Nephron (organoid): ENCODE data around the gene OR2F1.

ENCODE experiments used
- H3K27ac Mint-ChIP-seq, 3 experiments: 2 replicates each; pipeline ENCODE4 v1.8.0; 2020; ENCODE audit warnings: mixed read lengths in 3 of 3, mild to moderate bottlenecking in 2 of 3, moderate library complexity in 1 of 3
- H3K27me3 Mint-ChIP-seq: 2 replicates; pipeline ENCODE4 v1.8.0; 2021; ENCODE audit warnings: low read depth, mild to moderate bottlenecking, moderate library complexity, mixed read lengths
- H3K36me3 Mint-ChIP-seq: 2 replicates; pipeline ENCODE4 v1.8.0; 2020; ENCODE audit warnings: low read depth, mixed read lengths
- H3K4me1 Mint-ChIP-seq: 2 replicates; pipeline ENCODE4 v1.8.0; 2020; ENCODE audit warnings: mixed read lengths
- H3K4me3 Mint-ChIP-seq, 3 experiments: 2 replicates each; pipeline ENCODE4 v1.8.0; 2020; ENCODE audit warnings: mild to moderate bottlenecking in 3 of 3, mixed read lengths in 3 of 3, moderate library complexity in 2 of 3
- H3K9me3 Mint-ChIP-seq: 2 replicates; pipeline ENCODE4 v1.8.0; 2020; ENCODE audit warnings: mixed read lengths
- CTCF ChIP-seq, 3 experiments: fragments of 200-600 bp; sonication (generic); IDR thresholded peaks; one replicate each; pipeline ENCODE4 v1.5.0; 2021; ENCODE audit warnings: antibody characterized with exemption in 3 of 3; ENCODE audit not compliant: unreplicated experiment in 3 of 3

The OR2F1 gene

GRCh38 chr7:143965280-143965679, 10.6 kb downstream of the OR2F1 start:
- no peaks in the 10 kb centered on the region for H3K36me3 Mint-ChIP-seq
- peaks cover 2% of the 10 kb centered on the region for H3K9me3 Mint-ChIP-seq
- no peak for TF ChIP-seq CTCF (IDR thresholded peaks at IDR 0.05; ENCODE audit: unreplicated experiment in 3 of 3)
- H3K27ac Mint-ChIP-seq, result no peak overlapping the region
- no peaks in the 10 kb centered on the region for H3K4me1 Mint-ChIP-seq
- no peak overlapping the region for H3K4me3 Mint-ChIP-seq
- peaks cover 6% of the 10 kb centered on the region for H3K27me3 Mint-ChIP-seq

DNA sequence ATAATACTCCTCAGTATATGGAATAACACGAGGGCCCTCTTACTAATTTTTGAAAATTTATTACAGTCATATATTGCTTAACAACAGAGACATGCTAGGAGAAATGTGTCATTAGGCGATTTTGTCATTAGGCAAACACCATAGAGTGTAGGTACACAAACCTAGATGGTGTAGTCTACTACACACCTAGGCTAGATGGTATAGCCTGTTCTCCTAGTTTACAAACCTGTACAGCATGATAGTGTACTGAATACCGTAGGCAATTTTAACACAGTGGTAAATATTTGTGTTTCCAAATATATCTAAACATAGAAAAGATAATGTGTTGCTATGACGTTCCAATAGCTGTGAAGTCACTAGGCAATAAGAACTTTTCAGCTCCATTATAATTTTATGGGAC, 12.8 kb downstream of the OR2F1 start:
- no peak for TF ChIP-seq CTCF (IDR thresholded peaks at IDR 0.05; ENCODE audit: unreplicated experiment in 3 of 3)
- no peak overlapping the region for H3K4me3 Mint-ChIP-seq
- peaks cover 2% of the 10 kb centered on the region for H3K9me3 Mint-ChIP-seq
- peaks cover 6% of the 10 kb centered on the region for H3K27me3 Mint-ChIP-seq
- no peak overlapping the region for H3K27ac Mint-ChIP-seq
- no peaks in the 10 kb centered on the region for H3K4me1 Mint-ChIP-seq
- H3K36me3 Mint-ChIP-seq, result no peaks in the 10 kb centered on the region

GRCh38 chr7:143973870-143974416, 19.3 kb downstream of the OR2F1 start:
- Mint-ChIP-seq H3K4me1 (no peaks in the 10 kb centered on the region), H3K4me3 (no peak overlapping the region), H3K36me3 (no peaks in the 10 kb centered on the region), H3K9me3 (peaks cover 2% of the 10 kb centered on the region), H3K27me3 (peaks cover under 1% of the 10 kb centered on the region), H3K27ac (no peak overlapping the region)
- no peak for TF ChIP-seq CTCF (IDR thresholded peaks at IDR 0.05; ENCODE audit: unreplicated experiment in 3 of 3)

- Mint-ChIP-seq H3K9me3 (peaks cover 2% of the 10 kb centered on the region), H3K4me1 (no peaks in the 10 kb centered on the region), H3K36me3 (no peaks in the 10 kb centered on the region), H3K4me3 (no peak overlapping the region), H3K27me3 (no peaks in the 10 kb centered on the region), H3K27ac (no peak overlapping the region)
- no peak for TF ChIP-seq CTCF (IDR thresholded peaks at IDR 0.05; ENCODE audit: unreplicated experiment in 3 of 3)
These were observed 19.8 kb downstream of the OR2F1 start for GRCh38 chr7:143974459-143974858.

DNA sequence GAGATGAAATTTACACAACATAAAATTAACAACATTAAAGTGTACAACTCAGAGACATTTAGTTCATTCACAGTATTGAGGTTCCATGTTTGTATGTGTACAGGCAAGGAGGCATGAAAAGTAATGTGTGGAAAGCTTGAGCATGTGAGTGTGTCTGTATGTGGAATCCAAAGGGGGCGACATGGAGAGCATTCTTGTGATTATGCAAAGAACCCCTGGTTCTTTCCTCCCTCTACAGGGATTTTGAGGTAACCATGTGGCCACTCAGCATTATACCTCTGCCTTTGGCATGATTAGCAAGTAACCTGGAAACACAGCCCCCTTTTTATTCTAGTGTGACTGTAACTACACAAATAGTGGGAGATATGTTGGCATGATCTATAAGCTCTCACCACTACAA, 21.0 kb downstream of the OR2F1 start:
- no peaks in the 10 kb centered on the region for H3K27me3 Mint-ChIP-seq
- no peaks in the 10 kb centered on the region for H3K36me3 Mint-ChIP-seq
- H3K4me3 Mint-ChIP-seq, result no peak overlapping the region
- no peak for TF ChIP-seq CTCF (IDR thresholded peaks at IDR 0.05; ENCODE audit: unreplicated experiment in 3 of 3)
- no peaks in the 10 kb centered on the region for H3K4me1 Mint-ChIP-seq
- no peak overlapping the region for H3K27ac Mint-ChIP-seq
- H3K9me3 Mint-ChIP-seq, result no peaks in the 10 kb centered on the region

GRCh38 chr7:143978585-143978984, 23.9 kb downstream of the OR2F1 start:
- no peak overlapping the region for H3K27ac Mint-ChIP-seq
- no peaks in the 10 kb centered on the region for H3K36me3 Mint-ChIP-seq
- H3K9me3 Mint-ChIP-seq, result no peaks in the 10 kb centered on the region
- peaks cover 4% of the 10 kb centered on the region for H3K27me3 Mint-ChIP-seq
- no peak overlapping the region for H3K4me3 Mint-ChIP-seq
- no peaks in the 10 kb centered on the region for H3K4me1 Mint-ChIP-seq
- TF ChIP-seq CTCF (IDR thresholded peaks at IDR 0.05; ENCODE audit: unreplicated experiment in 3 of 3), result no peak
